Transverse colon (tissue), 3 donors: ENCODE results near the gene EFR3B.

ENCODE experiments used
- POLR2A ChIP-seq: fragments of 450-650 bp; IDR thresholded peaks from one replicate; pipeline ENCODE4 v1.6.1; 2016; ENCODE audit warnings: antibody characterized with exemption, mild to moderate bottlenecking, moderate library complexity
- TF ChIP-seq, protein P1 (sequence below), 5 experiments: fragments of 200-600 bp in 3 of 5; fragments of 450-650 bp in 2 of 5; sonication (generic) in 3 of 5; IDR thresholded peaks; 1 replicate in 2 of 5; 2 replicates in 3 of 5; pipeline ENCODE4 v1.5.1; 2016 to 2017; ENCODE audit warnings: antibody characterized with exemption in 5 of 5, inconsistent platforms in 3 of 5, mild to moderate bottlenecking in 2 of 5, moderate library complexity in 1 of 5

DNA sequence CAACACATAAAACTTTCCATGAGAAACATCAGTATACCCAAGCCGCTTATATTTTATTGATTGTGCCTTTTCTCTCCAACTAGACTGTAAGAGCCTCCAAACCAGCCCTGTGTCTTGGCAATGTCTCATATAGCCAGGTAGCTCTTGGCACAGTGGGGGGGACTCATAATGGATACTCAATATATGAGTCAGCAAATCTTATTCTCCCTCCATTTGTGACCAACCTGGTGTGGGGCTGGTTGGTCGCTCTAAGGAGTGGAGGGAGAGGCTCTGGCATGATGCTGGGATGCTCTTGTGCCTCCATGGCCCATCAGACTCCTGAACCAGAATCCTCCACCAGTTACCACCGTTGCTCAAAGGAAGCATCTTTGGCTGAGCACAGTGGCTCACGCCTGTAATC lies 32.0 kb downstream of the EFR3B start:
- TF ChIP-seq, protein P1, sequence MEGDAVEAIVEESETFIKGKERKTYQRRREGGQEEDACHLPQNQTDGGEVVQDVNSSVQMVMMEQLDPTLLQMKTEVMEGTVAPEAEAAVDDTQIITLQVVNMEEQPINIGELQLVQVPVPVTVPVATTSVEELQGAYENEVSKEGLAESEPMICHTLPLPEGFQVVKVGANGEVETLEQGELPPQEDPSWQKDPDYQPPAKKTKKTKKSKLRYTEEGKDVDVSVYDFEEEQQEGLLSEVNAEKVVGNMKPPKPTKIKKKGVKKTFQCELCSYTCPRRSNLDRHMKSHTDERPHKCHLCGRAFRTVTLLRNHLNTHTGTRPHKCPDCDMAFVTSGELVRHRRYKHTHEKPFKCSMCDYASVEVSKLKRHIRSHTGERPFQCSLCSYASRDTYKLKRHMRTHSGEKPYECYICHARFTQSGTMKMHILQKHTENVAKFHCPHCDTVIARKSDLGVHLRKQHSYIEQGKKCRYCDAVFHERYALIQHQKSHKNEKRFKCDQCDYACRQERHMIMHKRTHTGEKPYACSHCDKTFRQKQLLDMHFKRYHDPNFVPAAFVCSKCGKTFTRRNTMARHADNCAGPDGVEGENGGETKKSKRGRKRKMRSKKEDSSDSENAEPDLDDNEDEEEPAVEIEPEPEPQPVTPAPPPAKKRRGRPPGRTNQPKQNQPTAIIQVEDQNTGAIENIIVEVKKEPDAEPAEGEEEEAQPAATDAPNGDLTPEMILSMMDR (IDR thresholded peaks at IDR 0.05) = no peak
- no peak for TF ChIP-seq POLR2A
